Fibroblast of villous mesenchyme (primary cell): ENCODE results near the gene CBFA2T3. TPM values are rescaled to one million over a fixed set of nuclear protein-coding genes. Genes with fewer than 3 reads are reported as not detected.

Experiments
- DNase-seq: peaks from one replicate; pipeline ENCODE4 v3.0.0-alpha.2; 2010; ENCODE audit warnings: low read depth
- H3K4me3 ChIP-seq: 2 replicates; pipeline ENCODE4 v1.5.1; 2011; ENCODE audit warnings: low read depth, mild to moderate bottlenecking, low read length
- CTCF ChIP-seq: IDR thresholded peaks from 2 replicates; pipeline ENCODE4 v1.5.1; 2012; ENCODE audit warnings: low read depth, mild to moderate bottlenecking, low read length; ENCODE audit not compliant: insufficient read depth
- total RNA-seq: library from RNA; depleted of rRNA; stranded (reverse); fragments of >200 nt; gene quantifications from 2 replicates; pipeline ENCODE4 v1.2.3, GENCODE V29; 2012

The CBFA2T3 gene
- total RNA-seq, 1 donor: not detected

- no peak for DNase-seq
- TF ChIP-seq CTCF: no peak
- H3K4me3 ChIP-seq: no peak overlapping the region
Observed at GRCh38 chr16:88883946-88884345, 93.1 kb downstream of the CBFA2T3 start.

GRCh38 chr16:88883117-88883895 lies 93.7 kb downstream of the CBFA2T3 start:
- no peak for DNase-seq
- TF ChIP-seq CTCF: no peak
- no peak overlapping the region for H3K4me3 ChIP-seq

- no peak for DNase-seq
- TF ChIP-seq CTCF: no peak
- no peak overlapping the region for H3K4me3 ChIP-seq
Observed at GRCh38 chr16:88882358-88883030, 94.5 kb downstream of the CBFA2T3 start.

- H3K4me3 ChIP-seq: no peak overlapping the region
- no peak for DNase-seq
- TF ChIP-seq CTCF: no peak
Observed at GRCh38 chr16:88881675-88882357, 95.2 kb downstream of the CBFA2T3 start.

GRCh38 chr16:88881007-88881615 lies 95.9 kb downstream of the CBFA2T3 start:
- no peak for TF ChIP-seq CTCF
- DNase-seq: no peak
- no peak overlapping the region for H3K4me3 ChIP-seq

GRCh38 chr16:88880226-88881006 lies 96.6 kb downstream of the CBFA2T3 start:
- TF ChIP-seq CTCF: no peak
- DNase-seq: no peak
- no peak overlapping the region for H3K4me3 ChIP-seq
